SK-N-SH treated with all-trans-retinoic acid at 6 μM for 48 hours (cell line): ENCODE results near the gene TTC12.

Source experiments
- ATAC-seq: fragments of 200-7000 bp; cut with Tn5 transposase; 3 replicates; pipeline ENCODE4 v1.9.1; 2020; ENCODE audit warnings: mild to moderate bottlenecking, moderate library complexity
- CREB5 ChIP-seq: fragments of 250-450 bp; sonication (Bioruptor Pico); IDR thresholded peaks from 2 replicates; pipeline ENCODE4 v1.5.1; 2020; ENCODE audit warnings: low read depth, mild to moderate bottlenecking, moderate library complexity
- CSDC2 ChIP-seq: fragments of 250-450 bp; sonication (Bioruptor Pico); IDR thresholded peaks from 2 replicates; pipeline ENCODE4 v1.5.0; 2020; ENCODE audit warnings: mild to moderate bottlenecking, moderate library complexity
- ESRRG ChIP-seq: fragments of 250-450 bp; sonication (Bioruptor Pico); IDR thresholded peaks from 2 replicates; pipeline ENCODE4 v1.6.1; 2021; ENCODE audit warnings: mild to moderate bottlenecking
- GLIS3 ChIP-seq: fragments of 250-450 bp; sonication (Bioruptor Pico); IDR thresholded peaks from 2 replicates; pipeline ENCODE4 v1.5.0; 2020; ENCODE audit warnings: mild to moderate bottlenecking, moderate library complexity
- ISL1 ChIP-seq: fragments of 250-450 bp; sonication (Bioruptor Pico); IDR thresholded peaks from 2 replicates; pipeline ENCODE4 v2.1.2; 2022; ENCODE audit warnings: mild to moderate bottlenecking, moderate library complexity
- OSR1 ChIP-seq: fragments of 250-450 bp; sonication (Bioruptor Pico); IDR thresholded peaks from 2 replicates; pipeline ENCODE4 v1.8.0; 2022; ENCODE audit warnings: moderate library complexity, mild to moderate bottlenecking, inconsistent platforms
- PATZ1 ChIP-seq: fragments of 250-450 bp; sonication (Bioruptor Pico); IDR thresholded peaks from 2 replicates; pipeline ENCODE4 v1.8.0; 2020; ENCODE audit warnings: mild to moderate bottlenecking, moderate library complexity, borderline replicate concordance
- PPARA ChIP-seq: fragments of 250-450 bp; sonication (Bioruptor Pico); IDR thresholded peaks from 2 replicates; pipeline ENCODE4 v1.5.0; 2020; ENCODE audit warnings: mild to moderate bottlenecking, borderline replicate concordance
- RARB ChIP-seq: fragments of 250-450 bp; sonication (Bioruptor Pico); IDR thresholded peaks from 2 replicates; pipeline ENCODE4 v1.8.0; 2021; ENCODE audit warnings: mild to moderate bottlenecking, moderate library complexity
- TCF4 ChIP-seq: fragments of 250-450 bp; sonication (Bioruptor Pico); IDR thresholded peaks from 2 replicates; pipeline ENCODE4 v1.8.0; 2021; ENCODE audit warnings: mild to moderate bottlenecking, moderate library complexity, borderline replicate concordance
- TOX ChIP-seq: fragments of 250-450 bp; sonication (Bioruptor Pico); IDR thresholded peaks from 2 replicates; pipeline ENCODE4 v1.8.0; 2021; ENCODE audit warnings: mild to moderate bottlenecking, moderate library complexity, borderline replicate concordance
- TSHZ2 ChIP-seq: fragments of 250-450 bp; sonication (Bioruptor Pico); IDR thresholded peaks from 2 replicates; pipeline ENCODE4 v1.5.0; 2020; ENCODE audit warnings: mild to moderate bottlenecking, moderate library complexity
- ZC3H10 ChIP-seq: fragments of 250-450 bp; sonication (Bioruptor Pico); IDR thresholded peaks from 2 replicates; pipeline ENCODE4 v1.5.1; 2021; ENCODE audit warnings: mild to moderate bottlenecking, moderate library complexity
- ZFP3 ChIP-seq: fragments of 250-450 bp; sonication (Bioruptor Pico); IDR thresholded peaks from 2 replicates; pipeline ENCODE4 v1.5.0; 2020; ENCODE audit warnings: mild to moderate bottlenecking, moderate library complexity
- ZFP30 ChIP-seq: fragments of 450-650 bp; formaldehyde crosslinking; IDR thresholded peaks from 2 replicates; pipeline ENCODE4 v1.5.0; 2022; ENCODE audit warnings: mild to moderate bottlenecking, moderate library complexity
- ZNF565 ChIP-seq: fragments of 450-650 bp; formaldehyde crosslinking; conservative IDR thresholded peaks from 2 replicates; pipeline ENCODE4 v1.5.0; 2020; ENCODE audit warnings: low read depth, mild to moderate bottlenecking, moderate library complexity
- ZNF70 ChIP-seq: fragments of 450-650 bp; formaldehyde crosslinking; IDR thresholded peaks from 2 replicates; pipeline ENCODE4 v1.5.0; 2020; ENCODE audit warnings: mild to moderate bottlenecking, moderate library complexity
- ZNF8 ChIP-seq: fragments of 450-650 bp; formaldehyde crosslinking; IDR thresholded peaks from 2 replicates; pipeline ENCODE4 v1.5.0; 2020; ENCODE audit warnings: mild to moderate bottlenecking, moderate library complexity
- TF ChIP-seq, protein P1 (sequence below): fragments of 250-450 bp; sonication (Bioruptor Pico); IDR thresholded peaks from 2 replicates; pipeline ENCODE4 v1.8.0; 2021; ENCODE audit warnings: low read depth, mild to moderate bottlenecking, moderate library complexity, borderline replicate concordance

The TTC12 gene

GRCh38 chr11:113271551-113272245 is 42.7 kb upstream of the TTC12 start:
- TF ChIP-seq RARB (CRISPR knock-in tag): no peak
- TF ChIP-seq PPARA (CRISPR knock-in tag): no peak
- TF ChIP-seq ZNF8 (CRISPR knock-in tag): no peak
- no peak for TF ChIP-seq PATZ1 (CRISPR knock-in tag)
- TF ChIP-seq CREB5 (CRISPR knock-in tag): no peak
- TF ChIP-seq TOX (CRISPR knock-in tag): no peak
- TF ChIP-seq, protein P1, sequence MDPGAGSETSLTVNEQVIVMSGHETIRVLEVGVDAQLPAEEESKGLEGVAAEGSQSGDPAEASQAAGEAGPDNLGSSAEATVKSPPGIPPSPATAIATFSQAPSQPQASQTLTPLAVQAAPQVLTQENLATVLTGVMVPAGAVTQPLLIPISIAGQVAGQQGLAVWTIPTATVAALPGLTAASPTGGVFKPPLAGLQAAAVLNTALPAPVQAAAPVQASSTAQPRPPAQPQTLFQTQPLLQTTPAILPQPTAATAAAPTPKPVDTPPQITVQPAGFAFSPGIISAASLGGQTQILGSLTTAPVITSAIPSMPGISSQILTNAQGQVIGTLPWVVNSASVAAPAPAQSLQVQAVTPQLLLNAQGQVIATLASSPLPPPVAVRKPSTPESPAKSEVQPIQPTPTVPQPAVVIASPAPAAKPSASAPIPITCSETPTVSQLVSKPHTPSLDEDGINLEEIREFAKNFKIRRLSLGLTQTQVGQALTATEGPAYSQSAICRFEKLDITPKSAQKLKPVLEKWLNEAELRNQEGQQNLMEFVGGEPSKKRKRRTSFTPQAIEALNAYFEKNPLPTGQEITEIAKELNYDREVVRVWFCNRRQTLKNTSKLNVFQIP: no peak
- TF ChIP-seq OSR1 (CRISPR knock-in tag): no peak
- no peak for TF ChIP-seq CSDC2
- TF ChIP-seq, all 23 proteins: peak for 0
- no peak for ATAC-seq

GRCh38 chr11:113272281-113272680 is 42.1 kb upstream of the TTC12 start:
- TF ChIP-seq, protein P1: no peak
- TF ChIP-seq TSHZ2 (CRISPR knock-in tag) (no peak), CSDC2 (no peak), ZNF565 (CRISPR knock-in tag) (no peak), ZFP30 (no peak), TCF4 (CRISPR knock-in tag) (no peak)
- TF ChIP-seq, all 23 proteins: peak for 0
- ATAC-seq: no peak

DNA sequence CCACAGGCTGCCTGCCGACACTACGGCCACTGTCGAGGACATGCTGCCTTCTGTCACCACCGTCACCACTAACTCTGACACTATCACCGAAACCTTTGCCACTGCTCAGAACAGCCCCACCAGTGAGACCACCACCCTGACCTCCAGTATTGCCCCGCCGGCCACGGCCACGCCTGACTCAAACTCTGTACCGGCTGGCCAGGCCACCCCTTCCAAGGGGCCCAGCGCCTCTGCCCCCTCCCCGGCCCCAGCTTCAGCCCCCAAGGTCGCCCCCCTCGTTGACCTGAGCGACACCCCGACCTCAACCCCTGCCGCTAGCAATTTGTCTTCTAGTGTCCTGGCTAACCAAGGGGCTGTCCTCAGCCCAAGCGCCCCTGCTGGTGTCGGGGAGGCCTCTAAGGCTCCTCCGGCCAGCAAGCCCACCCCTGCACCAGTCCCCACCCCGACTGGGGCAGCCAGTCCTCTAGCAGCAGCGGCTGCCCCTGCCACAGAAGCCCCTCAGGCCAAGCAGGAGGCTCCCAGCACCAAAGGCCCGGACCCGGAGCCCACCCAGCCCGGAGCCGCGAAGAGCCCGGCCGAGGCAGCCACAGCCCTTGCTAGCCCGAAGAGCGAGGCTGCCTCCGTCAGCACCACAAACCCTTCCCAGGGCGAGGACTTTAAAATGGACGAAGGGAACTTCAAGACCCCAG is 41.3 kb upstream of the TTC12 start:
- no peak for ATAC-seq
- TF ChIP-seq ISL1 (CRISPR knock-in tag) (no peak), TCF4 (CRISPR knock-in tag) (no peak), CREB5 (CRISPR knock-in tag) (no peak), ESRRG (CRISPR knock-in tag) (no peak), ZNF565 (CRISPR knock-in tag) (no peak), ZC3H10 (CRISPR knock-in tag) (no peak), ZFP3 (CRISPR knock-in tag) (no peak), ZNF70 (CRISPR knock-in tag) (no peak), TOX (CRISPR knock-in tag) (no peak), PATZ1 (CRISPR knock-in tag) (no peak), ZNF8 (CRISPR knock-in tag) (no peak), GLIS3 (CRISPR knock-in tag) (no peak), CSDC2 (no peak), OSR1 (CRISPR knock-in tag) (no peak), PPARA (CRISPR knock-in tag) (no peak)
- TF ChIP-seq, protein P1: no peak
